Measurements from ENCODE around the gene GHRH. TPM values are rescaled to one million over a fixed set of nuclear protein-coding genes. Genes with fewer than 3 reads are reported as not detected.

The GHRH gene
- total RNA-seq, 1 experiment from 2014 or later = 0.74 TPM

- no peak for ATAC-seq
- Mint-ChIP-seq H3K9me3 (no peaks in the 10 kb centered on the region), H3K27me3 (ENCODE audit: low read depth) (no peaks in the 10 kb centered on the region; the same call in 1 of the 2 replicates), H3K4me3 (no peak overlapping the region), H3K27ac (no peak overlapping the region), H3K36me3 (no peaks in the 10 kb centered on the region), H3K4me1 (peaks cover 20% of the 10 kb centered on the region)
- ChIA-PET CTCF (interaction anchor here (0.7 to 1.9 kb wide), 6 partner anchors 63 to 119 kb away, joined by 3 to 5 read pairs (median 4); no protein-coding TSS in a partner anchor), POLR2A (no interaction called here)
- no peak for TF ChIP-seq EMX1 (CRISPR knock-in tag; IDR thresholded peaks at IDR 0.05)
- TF ChIP-seq ZNF317 (CRISPR knock-in tag; IDR thresholded peaks at IDR 0.05; ENCODE audit: borderline replicate concordance, low read depth) = no peak
- TF ChIP-seq E2F5 (CRISPR knock-in tag; IDR thresholded peaks at IDR 0.05) = no peak
- no peak for TF ChIP-seq NR2C2 (CRISPR knock-in tag; IDR thresholded peaks at IDR 0.05)
- no peak for TF ChIP-seq ZNF263 (CRISPR knock-in tag; IDR thresholded peaks at IDR 0.05; ENCODE audit: low read depth)
- no peak for TF ChIP-seq FOXP4 (CRISPR knock-in tag; IDR thresholded peaks at IDR 0.05)
- TF ChIP-seq PRRX2 (CRISPR knock-in tag; IDR thresholded peaks at IDR 0.05) = no peak
- TF ChIP-seq FOXK1 (CRISPR knock-in tag; IDR thresholded peaks at IDR 0.05) = no peak
- no peak for TF ChIP-seq HMGXB4 (CRISPR knock-in tag; IDR thresholded peaks at IDR 0.05)
- TF ChIP-seq NR1H2 (CRISPR knock-in tag; IDR thresholded peaks at IDR 0.05) = no peak
- no peak for TF ChIP-seq ZNF219 (CRISPR knock-in tag; IDR thresholded peaks at IDR 0.05; ENCODE audit: borderline replicate concordance)
- no peak for TF ChIP-seq GABPB1 (CRISPR knock-in tag; IDR thresholded peaks at IDR 0.05)
- no peak for TF ChIP-seq RELA (CRISPR knock-in tag; IDR thresholded peaks at IDR 0.05; ENCODE audit: borderline replicate concordance)
- no peak for TF ChIP-seq CREB1 (CRISPR knock-in tag; IDR thresholded peaks at IDR 0.05)
- TF ChIP-seq IRF1 (CRISPR knock-in tag; IDR thresholded peaks at IDR 0.05) = no peak
- no peak for TF ChIP-seq E2F4 (CRISPR knock-in tag; IDR thresholded peaks at IDR 0.05; ENCODE audit: borderline replicate concordance, low read depth)
- no peak for TF ChIP-seq NFATC4 (CRISPR knock-in tag; IDR thresholded peaks at IDR 0.05)
- TF ChIP-seq ZNF232 (CRISPR knock-in tag; IDR thresholded peaks at IDR 0.05) = no peak
- no peak for TF ChIP-seq IRF2 (CRISPR knock-in tag; IDR thresholded peaks at IDR 0.05; ENCODE audit: borderline replicate concordance, low read depth)
- no peak for TF ChIP-seq MYBL2 (CRISPR knock-in tag; IDR thresholded peaks at IDR 0.05)
- DNase-seq (ENCODE audit: low spot score) = no peak
These were observed 15.6 kb upstream of the GHRH start for GRCh38 chr20:37277253-37277593.
